GM23248 (cell line): ENCODE data around the gene CAMTA1.

Experiments used
- EZH2 ChIP-seq: fragments of 200-600 bp; sonication (generic); IDR thresholded peaks from 2 replicates; pipeline ENCODE4 v1.6.1; 2018; ENCODE audit warnings: antibody characterized with exemption, mild to moderate bottlenecking; ENCODE audit not compliant: insufficient read depth, poor library complexity, severe bottlenecking
- EZH2phosphoT487 ChIP-seq: fragments of 200-600 bp; sonication (generic); IDR thresholded peaks from 2 replicates; pipeline ENCODE4 v1.6.1; 2018; ENCODE audit warnings: antibody characterized with exemption, moderate library complexity, mild to moderate bottlenecking, low read depth; ENCODE audit not compliant: insufficient read depth

DNA sequence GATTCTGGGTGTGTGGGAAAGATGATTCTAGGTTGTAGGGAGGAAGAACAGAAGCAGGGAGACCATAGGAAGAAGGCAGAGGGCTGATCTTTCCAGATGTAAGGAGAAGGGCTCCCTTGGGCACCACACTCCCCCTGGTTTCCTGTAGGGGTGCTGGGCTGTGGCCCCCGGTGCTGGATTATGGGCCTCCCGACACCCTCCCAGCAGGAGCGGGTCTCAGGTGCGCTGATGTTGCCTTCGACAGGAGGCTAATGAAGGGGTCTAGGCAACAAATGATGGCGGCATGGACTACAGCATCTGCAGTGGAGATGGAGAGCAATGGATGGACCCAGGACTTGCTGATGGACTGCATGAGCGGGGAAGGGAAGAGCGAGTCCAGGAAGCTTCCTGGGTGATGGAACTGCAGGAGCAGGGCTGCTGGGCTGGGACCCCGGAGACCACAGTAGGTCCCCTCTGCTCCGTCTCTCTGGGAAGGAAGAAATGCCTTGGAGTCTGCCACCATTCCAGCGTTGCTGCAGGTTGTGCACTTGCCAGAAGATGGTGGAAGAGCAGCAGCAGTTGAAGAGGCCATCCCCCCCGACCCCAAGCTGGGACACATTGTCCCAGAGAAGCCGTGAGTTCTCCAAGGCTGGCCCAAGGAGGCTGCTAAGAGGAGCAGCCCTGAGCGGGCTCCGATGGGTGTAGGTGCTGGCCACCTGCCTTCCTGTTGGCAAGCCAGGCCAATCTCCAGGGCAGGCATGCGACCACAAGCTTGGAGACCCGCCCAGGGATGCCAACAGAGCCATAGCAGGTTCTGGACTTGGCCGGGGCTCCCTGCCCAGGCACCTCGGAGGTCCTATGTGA, 890.4 kb downstream of the CAMTA1 start:
- TF ChIP-seq EZH2 = no peak
- TF ChIP-seq EZH2phosphoT487 = no peak
